D341Med (cell line): ENCODE measurements around the gene PDP2.

Experiments
- DNase-seq: peaks from one replicate; pipeline ENCODE4 v3.0.0; 2012; ENCODE audit warnings: low spot score

PDP2 gene, protein sequence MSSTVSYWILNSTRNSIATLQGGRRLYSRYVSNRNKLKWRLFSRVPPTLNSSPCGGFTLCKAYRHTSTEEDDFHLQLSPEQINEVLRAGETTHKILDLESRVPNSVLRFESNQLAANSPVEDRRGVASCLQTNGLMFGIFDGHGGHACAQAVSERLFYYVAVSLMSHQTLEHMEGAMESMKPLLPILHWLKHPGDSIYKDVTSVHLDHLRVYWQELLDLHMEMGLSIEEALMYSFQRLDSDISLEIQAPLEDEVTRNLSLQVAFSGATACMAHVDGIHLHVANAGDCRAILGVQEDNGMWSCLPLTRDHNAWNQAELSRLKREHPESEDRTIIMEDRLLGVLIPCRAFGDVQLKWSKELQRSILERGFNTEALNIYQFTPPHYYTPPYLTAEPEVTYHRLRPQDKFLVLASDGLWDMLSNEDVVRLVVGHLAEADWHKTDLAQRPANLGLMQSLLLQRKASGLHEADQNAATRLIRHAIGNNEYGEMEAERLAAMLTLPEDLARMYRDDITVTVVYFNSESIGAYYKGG

DNA sequence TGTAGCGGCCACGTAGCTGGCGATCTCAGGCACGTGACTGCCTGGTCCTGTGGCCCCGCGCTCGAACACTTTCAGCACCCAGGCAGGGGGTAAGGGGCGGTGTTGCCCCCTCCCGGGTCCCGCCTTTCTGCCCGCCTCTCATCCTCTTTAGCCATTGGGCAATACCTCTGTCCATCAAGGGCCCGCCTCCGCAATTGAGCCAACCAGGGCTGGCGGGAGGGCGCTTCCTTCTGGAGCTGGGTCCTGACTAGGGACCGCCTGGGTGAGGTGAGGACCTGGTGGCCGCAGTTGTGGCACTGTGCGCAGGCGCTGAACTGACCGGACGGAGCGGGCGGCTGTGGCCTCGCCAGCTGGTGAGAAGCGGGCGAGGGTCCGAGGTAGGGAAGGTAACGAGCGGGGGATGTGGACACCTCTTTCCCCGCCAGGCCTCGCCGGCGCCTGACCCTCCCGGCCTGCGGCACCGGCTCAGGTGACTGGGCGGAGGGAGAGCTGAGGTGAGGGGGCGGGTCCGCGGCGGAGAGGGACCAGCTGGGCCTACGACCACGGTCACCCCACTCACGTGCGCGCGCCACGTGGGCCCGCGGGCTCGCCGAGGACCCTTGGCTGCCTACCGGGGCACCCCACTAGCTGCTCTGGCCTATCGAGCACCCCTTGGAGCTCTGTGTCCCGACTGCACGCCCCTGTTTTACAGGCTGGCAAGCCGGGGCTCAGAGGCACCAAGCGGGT, at the start of gene PDP2:
TSS of gene PDP2 (plus strand) at position 228 of the 726 bp plus-strand sequence. CDS start 3,770 bp downstream, outside the sequence.
- peak; percentile 98 for DNase-seq

DNA sequence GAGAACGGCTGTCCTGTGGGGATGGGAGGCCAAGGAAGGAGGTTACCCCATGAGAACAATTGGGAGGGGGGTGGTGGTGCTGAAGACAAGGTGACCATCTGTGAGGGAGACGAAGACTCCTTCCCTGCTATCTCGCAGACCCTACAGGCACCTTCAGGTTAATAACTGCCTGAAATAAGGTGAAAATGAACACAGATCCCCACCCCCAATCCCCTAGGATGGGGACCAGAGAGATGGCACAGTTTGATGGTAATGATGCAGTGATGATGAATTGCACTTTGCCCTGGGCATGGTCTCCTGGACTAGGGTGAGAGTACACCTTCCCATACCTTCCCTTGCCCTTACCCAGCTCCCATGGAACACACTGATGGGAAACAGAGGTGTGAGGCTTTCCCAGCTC, 48.1 kb upstream of the PDP2 start:
- DNase-seq, result no peak

DNA sequence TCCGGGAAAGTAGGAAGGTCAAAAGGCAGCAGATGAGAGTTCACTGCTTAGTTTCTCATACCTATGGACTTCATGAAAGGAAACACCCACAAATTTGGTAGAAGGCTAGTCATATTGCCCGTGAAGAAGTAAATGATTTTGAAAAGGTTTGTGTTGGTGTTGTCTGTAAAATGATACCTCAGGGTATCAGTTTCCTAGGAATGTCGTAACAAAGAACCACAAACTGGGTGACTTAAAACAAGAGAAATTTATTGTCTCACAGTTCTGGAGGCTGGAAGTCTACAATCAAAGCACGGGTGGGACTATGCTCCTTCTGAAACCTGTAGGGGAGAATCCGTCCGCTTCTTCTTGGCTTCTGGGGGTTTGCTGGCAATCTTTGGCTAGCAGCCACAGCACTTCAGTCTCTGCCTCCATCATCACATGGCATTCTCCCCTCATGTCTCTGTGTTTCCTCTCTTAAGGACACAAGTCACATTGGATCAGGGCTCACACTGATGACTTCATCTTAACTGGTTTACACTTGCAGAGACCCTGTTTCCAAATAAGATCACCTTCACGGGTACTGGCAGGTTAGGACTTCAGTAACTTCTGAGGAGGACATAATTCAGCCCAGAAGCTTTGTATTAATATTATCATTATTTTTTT, 47.5 kb upstream of the PDP2 start:
- DNase-seq, result no peak

DNA sequence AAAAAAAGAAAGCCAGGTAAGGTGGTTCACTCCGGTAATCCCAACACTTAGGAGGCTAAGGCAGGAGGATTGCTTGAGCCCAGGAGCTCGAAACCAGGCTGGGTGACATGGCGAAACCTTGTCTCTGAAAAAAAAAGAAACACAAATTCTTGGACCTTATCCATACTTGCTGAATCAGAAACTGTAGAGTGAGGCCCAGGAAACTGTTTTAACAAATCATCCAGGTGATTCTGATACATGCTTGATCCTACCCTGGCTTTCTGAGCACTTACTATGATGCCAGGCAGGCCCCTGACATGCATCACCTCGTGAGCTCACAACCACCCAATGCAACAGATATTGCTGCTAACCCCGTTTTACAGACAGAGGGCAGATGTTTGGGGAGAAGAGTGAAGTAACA, 45.6 kb upstream of the PDP2 start:
- no peak for DNase-seq

DNA sequence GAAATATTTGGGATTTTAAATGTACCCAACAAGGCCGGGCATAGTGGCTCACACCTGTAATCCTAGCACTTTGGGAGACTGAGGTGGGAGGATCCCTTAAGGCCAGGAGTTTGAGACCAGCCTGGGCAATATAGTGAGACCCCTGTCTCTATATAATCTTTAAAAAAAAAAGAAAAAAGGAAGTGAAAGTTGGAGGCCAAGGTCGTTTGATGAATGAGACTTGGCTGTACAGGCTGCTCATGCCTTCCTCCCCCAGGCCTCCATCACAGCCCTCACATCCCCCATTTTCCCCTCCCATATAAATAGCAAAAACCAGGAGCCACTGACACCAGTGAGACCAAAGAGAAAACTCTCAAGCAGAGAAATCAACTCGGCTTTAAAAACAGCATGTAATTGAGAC, 39.4 kb upstream of the PDP2 start:
- DNase-seq, result no peak

DNA sequence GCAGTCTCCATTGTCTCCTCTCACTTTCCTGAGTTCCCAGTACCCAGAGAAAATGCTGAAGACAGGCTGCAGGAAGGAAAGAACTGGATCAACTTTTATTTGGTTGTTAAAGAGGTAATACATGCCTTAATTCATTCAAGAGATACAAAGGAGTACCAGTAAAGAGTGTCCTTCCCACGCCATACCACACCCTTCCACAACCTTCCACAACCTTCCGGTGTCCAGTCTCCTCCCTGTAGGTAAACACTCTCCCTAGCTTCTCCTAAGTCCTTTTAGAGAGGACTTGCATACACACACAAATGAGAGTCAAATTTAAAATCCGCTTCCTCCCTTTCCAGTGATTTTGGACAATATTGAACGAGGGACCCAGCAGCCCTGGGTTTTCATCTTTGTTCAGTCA, 38.9 kb upstream of the PDP2 start:
- DNase-seq, result no peak

DNA sequence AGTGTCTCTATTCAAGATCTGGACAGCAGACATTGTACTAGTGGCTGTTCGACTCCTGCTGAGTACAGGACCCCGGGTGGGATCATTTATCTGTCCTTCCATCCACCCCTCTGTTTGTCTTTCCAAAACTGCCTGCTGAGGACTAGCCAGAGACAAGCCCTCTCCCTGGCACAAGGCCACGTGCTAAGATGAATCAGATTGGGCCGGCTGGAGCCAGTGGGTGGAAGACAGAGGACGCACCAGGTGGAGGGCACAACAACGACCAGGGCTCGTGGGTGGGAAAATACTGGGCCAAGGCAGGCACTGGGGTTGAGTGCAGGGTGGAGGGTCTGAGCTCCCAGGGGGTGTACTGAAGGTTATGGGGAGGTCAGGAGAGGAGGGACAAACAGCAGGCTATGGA, 37.5 kb upstream of the PDP2 start:
- no peak for DNase-seq

DNA sequence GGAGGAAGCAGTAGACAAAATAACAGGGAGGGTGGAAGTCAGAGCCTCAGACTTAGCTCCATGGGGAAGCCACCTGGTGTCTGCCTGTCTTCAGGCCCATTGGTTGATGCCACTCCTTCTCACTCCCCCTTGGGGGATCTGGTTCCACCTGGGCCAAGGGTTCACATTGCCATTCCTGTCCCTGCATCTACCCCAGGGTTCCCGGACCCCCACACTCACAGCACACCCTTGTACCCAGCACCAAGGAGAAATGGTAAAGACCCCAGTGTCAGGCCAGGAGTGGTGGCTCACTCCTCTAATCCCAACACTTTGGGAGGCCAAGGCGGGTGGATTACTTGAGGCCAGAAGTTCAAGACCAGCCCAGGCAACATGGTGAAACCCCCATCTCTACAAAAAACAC, 37.1 kb upstream of the PDP2 start:
- DNase-seq, result no peak

DNA sequence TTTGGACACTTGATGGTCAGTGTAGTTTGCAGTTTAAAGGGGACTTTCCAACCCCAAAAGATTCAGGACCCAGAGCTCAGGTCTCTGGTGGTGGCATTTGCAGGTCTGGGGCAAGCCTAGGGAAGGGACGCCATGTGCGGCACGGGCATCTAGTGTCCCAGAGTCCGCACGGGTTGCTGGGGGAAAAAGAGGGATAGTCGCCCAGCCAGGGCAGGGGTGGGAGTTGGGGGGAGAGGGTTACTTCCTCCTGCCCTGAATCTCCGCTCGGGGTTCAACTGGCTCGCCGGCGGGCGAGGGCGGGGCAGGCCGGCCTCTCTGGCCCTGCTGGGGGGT, 36.3 kb upstream of the PDP2 start:
- DNase-seq, result no peak

DNA sequence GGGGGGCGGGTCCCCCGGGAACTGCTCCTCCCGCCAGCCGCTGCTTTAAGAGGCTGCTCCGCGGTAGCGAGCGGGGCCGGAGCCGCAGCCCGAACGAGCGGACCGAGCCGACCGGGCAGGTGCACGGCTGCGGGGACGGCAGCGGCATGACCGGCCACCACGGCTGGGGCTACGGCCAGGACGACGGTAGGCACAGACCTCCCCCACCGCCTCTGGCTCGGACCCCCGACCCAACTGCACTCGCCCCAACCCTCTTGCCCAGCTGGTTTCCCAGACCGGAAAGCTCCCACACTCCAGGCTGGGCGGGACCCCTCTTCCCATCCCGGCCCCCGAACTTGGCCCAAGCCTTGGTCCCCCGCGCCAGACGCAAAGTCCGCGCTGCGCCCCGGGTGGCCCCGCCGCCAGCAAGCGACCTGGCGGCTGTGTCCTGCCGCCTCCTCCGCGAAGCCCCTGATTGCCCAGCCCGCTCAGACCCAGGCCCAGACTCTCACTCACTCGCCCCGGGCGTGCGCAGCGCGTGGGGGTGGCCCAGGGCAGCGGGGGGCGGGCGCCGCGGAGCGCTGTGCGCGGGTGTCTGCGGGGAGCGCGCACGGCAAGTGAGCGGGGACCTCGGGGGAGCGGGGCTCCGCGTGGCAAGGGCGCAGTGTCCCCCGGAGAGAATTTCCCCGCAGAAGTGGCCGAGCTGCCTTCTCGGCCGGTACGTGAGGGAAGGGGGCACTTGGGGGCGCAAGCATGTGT, 35.8 kb upstream of the PDP2 start, which contains the start of gene CA7:
TSS of gene CA7 (plus strand) at position 73 of the 738 bp plus-strand sequence. CDS start at position 147, 74 bp downstream.
- no peak for DNase-seq

DNA sequence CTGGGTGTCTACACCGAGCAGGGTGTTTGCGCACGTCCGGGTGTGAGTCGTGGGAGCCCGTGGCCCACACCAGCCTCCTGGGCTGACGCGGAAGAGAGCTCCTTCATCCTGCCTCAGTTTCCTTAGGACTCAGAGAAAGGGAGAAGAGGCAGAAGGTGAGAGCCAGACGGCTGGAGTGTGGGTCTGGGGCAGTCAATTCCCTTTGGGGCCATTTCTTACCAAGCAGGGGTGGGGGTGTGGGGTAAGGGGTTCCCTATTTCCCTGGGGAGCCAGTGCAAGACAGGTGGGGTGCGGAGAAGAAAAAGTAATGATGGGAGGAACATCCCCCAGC, 35.3 kb upstream of the PDP2 start:
- no peak for DNase-seq

DNA sequence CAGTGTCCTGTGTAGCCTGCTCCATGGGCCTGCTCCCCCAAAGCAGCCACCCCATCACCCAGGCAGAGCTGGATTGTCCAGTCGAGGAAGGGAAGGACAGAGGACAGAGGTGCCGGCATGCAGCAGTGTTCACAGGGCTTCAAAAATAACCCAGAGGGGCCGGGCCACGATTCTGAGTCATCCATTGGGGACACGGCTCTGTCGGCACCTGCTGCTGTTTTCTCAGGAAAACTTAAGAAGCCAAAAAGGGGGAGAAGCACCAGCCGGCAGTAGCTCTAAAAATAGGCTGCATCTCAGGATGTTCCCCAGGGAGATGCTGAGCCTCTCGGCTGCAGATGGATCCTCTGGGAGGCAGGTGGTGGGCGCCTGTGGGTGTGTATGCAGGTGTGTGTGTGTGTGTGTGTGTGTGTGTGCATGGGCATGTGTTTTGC, 34.5 kb upstream of the PDP2 start:
- DNase-seq, result peak; percentile 87

DNA sequence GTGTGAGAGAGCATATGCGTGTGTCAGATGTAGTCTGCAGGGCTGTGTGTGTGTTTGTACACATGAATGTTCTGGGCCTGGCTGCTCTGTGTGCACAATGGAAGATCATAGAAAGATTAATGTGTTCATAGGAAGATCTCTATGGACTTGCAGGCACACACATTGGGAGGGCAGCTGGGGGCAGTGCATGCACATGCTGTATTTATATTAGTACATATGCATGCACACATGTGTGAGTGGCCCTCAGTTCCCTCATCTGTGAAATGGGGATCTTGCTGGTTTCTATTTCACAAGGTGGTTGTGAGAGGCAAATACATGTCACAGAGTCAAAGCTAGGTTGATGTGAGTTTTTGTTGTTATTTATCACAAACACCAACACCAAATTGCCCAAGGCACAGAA, 34.0 kb upstream of the PDP2 start:
- DNase-seq, result no peak

DNA sequence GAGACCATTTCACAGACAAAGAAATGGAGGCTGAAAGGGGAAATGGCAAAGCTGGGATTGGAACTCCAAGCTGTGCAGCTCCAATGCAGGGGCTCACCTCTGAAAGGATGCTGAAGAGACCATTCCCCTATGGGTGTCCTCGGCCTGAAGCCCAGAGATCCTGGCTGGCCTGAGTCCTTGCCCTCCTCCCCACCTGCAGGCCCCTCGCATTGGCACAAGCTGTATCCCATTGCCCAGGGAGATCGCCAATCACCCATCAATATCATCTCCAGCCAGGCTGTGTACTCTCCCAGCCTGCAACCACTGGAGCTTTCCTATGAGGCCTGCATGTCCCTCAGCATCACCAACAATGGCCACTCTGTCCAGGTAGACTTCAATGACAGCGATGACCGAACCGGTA, 33.5 kb upstream of the PDP2 start:
- DNase-seq, result no peak

DNA sequence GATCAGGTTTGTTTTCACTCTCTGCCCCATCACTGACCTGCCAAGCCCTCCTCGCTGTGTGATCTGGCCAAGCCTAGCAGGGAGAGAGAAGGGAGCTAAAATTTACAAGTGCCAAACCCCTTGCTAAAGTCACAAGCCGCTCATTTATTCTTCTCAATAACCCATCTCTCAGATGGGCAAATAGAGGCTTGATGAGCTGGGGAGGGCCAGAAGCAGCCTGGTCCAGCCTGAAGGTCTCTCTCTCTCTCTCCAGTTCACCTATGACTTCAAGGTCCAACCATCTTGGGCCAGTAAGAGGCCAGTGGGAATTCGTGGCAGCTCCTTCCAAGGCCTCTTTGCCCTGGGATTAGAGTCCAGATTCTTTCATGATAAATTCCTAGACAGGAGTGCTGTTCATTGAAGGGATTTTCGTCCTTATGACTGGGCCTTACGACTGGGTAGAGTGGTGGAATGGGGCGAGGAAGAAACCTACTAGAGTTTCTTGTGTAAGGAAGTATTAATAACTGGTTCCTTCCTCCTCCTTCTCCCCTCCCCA, 32.7 kb upstream of the PDP2 start:
- DNase-seq, result no peak

DNA sequence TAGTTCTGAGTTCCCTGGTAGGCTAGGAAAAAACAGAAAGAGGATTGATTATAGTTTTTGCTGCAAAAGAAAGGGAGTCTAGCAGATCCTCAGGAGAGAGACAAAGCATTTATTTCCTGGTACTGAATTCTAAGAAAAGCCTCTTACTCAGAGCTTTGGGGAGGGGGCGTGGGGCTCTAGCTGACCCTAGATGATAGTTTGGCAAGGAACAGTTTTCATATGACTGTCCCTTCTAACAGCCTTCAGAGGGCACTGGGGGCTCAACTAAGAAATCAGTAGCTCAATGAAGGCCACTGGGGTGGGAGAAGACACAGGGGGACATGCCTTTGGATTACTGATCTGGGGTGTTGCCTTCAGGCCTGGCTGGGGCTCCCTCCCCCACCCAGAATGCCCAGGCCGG, 32.1 kb upstream of the PDP2 start:
- DNase-seq, result no peak

DNA sequence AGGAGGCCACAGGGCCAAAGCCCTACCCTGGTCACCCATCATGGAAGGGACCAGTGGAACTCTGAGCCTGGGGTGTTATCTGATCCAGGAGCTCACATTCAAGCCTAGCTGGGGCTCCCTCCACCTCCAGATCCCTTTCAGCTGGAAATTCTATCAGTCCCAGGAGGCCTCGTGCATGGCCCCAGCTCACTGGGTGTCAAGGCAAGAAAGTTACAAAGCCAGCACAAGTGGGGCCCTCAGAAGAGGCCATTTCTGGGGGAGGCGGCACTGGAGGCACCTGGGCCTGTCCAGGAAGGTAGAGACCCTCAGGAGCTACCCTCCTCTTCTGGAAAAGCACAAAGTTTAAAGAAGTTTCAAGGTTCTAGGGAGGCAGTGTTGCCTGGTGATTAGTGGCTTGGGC, 31.3 kb upstream of the PDP2 start:
- no peak for DNase-seq

DNA sequence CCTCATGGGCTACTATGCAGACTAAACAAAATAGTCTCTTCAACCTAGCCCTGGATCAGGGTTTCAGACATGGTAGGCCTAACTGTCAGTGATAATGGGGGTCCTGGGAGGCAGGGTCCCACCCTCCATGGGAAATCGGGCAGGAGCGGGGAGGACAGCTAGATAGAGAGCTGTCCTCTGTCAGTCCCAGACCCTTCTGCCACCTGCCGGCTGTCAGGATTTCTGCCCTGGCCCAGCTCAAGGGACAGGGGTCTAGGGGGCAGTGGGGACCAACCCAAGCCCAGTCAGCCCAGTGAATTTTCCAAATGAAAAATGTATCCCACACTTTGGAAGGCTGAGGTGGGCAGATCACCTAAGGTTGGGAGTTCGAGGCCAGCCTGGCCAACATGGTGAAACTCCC, 30.8 kb upstream of the PDP2 start:
- DNase-seq, result no peak

DNA sequence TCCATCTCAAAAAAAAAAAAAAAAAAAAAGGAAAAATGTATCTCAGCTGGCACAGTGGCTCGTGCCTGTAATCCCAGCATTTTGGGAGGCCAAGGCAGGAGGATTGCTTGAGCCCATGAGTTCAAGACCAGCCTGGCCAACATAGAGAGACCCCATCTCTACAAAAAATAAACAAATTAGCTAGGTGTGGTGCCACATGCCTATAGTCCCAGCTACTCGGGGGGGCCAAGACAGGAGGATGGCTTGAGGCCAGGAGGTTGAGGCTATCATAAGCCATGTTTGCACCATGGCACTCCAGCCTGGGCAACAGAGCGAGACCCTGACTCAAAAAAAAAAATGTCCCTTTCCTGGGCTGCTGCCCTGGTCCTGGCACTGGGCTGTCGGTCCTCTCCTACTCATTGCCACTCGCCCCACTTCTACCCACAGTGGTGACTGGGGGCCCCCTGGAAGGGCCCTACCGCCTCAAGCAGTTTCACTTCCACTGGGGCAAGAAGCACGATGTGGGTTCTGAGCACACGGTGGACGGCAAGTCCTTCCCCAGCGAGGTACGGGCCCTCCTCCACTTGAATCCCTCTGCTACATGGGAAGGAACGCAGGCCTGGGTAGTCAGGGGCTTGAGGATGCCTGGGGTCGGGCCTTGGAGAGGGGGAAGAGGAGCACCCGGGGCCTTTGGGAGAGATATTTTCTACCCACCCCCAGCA, 30.1 kb upstream of the PDP2 start:
- no peak for DNase-seq

DNA sequence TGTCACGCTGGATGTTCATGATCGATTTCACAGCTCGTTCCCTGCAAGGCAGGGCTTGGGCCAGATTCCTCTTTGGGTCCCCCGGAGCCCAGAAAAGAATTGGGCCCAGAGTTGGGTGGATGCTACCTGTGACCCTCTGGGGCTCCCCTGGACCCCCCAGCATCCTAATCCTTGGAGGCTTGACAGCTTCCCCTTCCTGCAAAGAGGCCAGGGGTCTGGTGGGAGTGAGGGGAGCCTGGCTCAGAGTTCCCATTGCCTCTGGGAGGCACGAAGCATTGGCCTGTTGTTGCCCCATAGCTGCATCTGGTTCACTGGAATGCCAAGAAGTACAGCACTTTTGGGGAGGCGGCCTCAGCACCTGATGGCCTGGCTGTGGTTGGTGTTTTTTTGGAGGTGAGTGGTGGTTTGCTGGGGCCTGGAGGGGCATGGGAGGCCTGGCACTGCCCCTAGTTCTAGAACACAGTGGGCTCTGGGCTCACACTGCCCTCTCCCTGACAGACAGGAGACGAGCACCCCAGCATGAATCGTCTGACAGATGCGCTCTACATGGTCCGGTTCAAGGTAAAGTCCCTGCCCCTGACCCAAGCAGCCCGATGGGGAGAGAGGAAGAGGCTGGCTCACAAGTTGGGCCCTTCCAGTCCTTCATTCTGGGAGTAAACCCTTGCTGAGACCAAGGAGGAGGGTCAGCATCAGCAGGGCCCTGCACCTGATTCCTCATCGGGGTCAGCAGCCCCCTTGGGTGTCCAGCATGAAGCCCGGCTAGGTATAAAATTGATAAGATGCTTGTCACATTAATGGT, 28.9 kb upstream of the PDP2 start:
- DNase-seq, result no peak
